NCI-H446 treated with DMSO at 0.1 percent for 48 hours (cell line): ENCODE measurements around the gene MUC5B.

Source experiments
- DNase-seq: peaks from one replicate; lab custom pipeline; 2025; lab: John Stamatoyannopoulos, UW

Gene MUC5B

GRCh38 chr11:1310772-1311468 is 88.1 kb downstream of the MUC5B start:
- DNase-seq: no peak
